Mucosa of descending colon (tissue), 3 donors: Measurements from ENCODE around the gene BUB3. TPM values are rescaled to one million over a fixed set of nuclear protein-coding genes. Genes with fewer than 3 reads are reported as not detected.

Source experiments
- ATAC-seq: fragments of 200-7000 bp; cut with Tn5 transposase; one replicate; pipeline ENCODE4 v1.9.1; 2020; ENCODE audit warnings: mild to moderate bottlenecking, moderate library complexity
- DNase-seq, 3 donors: peaks; one replicate each; pipeline ENCODE4 v3.0.0-alpha.2; 2020
- H3K36me3 ChIP-seq: fragments of 200-600 bp; one replicate; pipeline ENCODE4 v1.8.0; 2021; ENCODE audit warnings: low read depth, mild to moderate bottlenecking
- H3K4me1 ChIP-seq: fragments of 200-600 bp; one replicate; pipeline ENCODE4 v1.8.0; 2021; ENCODE audit warnings: low read depth, mild to moderate bottlenecking
- H3K4me3 ChIP-seq: fragments of 200-600 bp; one replicate; pipeline ENCODE4 v1.8.0; 2021; ENCODE audit warnings: mild to moderate bottlenecking
- H3K9me3 ChIP-seq: fragments of 200-600 bp; one replicate; pipeline ENCODE4 v1.8.0; 2021; ENCODE audit warnings: mild to moderate bottlenecking
- intact Hi-C, 2 donors: fragments of 100-400 bp; cut with DNase I in 1 of 2; cut with micrococcal nuclease in 1 of 2; formaldehyde crosslinking; loops; one replicate each; pipeline versions ENCODE4 v1.11.0 to v1.11.1; 2022; cut with DNase I, micrococcal nuclease
- total RNA-seq, 3 donors: library from RNA; stranded (reverse); fragmentation: NEBNext Ultra II Directional in 2 of 3; extraction: Animal tissue kit (Norgen Biotek cat#: 25700) in 2 of 3; gene quantifications; one replicate each; pipeline versions ENCODE4 v1.2.1 to v1.2.4, GENCODE V29; 2021 to 2023
- TF ChIP-seq, protein P1 (sequence below): fragments of 200-600 bp; IDR thresholded peaks from one replicate; pipeline ENCODE4 v1.8.0; 2022; ENCODE audit warnings: antibody characterized with exemption, mild to moderate bottlenecking
- donor health status: DM: no; HTN: no; CAD: no; lungs with moderate emphysema.
- donor health status: DM: no; HTN: no; CAD: no.
- donor health status: DM: no; HTN: yes; CAD: no.

Gene BUB3
- total RNA-seq, 3 donors from 2014 or later, result 65.0 to 81.1 (median 68.4) TPM

DNA sequence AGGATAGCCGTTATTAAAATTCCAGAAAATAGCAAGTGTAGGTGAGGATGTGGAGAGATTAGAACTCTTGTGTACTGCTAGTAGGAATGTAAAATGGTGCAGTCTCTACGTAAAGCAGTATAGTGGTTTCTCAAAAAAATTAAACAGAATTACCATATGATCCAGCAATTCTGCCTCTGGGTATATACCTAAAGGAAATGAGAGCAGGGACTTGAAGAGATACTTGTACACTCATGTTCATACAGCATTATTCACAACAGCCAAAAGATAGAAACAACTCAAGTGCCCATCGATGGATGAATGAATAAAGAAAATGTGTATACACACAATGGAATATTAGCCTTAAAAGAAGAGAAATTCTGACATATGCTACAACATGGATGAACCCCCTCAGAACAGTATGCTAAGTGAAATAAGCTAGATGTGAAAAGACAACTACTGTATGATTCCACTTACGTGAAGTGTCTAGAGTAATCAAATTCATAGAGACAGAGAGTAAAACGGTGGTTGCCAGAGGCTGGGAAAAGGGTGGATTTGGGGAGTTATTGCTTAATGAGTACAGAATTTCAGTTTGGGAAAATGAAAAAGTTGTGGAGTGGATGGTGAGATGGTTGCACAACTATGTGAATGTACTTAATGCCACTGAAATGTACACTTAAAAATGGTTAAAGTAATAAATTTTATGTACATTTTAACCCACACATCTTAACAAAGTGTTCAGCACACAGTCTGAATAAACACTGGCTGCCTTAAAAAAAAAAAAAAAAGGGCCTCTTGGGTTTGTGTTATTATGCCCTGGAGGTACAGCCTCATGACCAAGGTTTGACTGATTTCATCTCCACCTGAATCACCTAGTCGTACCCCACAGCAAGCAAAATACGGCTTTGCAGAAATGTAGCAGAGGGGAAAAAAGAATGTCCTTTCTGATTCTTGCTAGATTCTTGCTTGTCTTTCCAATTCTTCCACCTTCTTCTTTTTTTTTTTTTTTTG is 26.2 kb downstream of the BUB3 start:
- Histone ChIP-seq H3K36me3 (no peaks in the 10 kb centered on the region), H3K9me3 (peaks cover 25% of the 10 kb centered on the region), H3K4me1 (no peaks in the 10 kb centered on the region), H3K4me3 (no peak overlapping the region)
- intact Hi-C loops, result no loop called here
- ATAC-seq (no peak), DNase-seq (no peak)
- TF ChIP-seq, protein P1, sequence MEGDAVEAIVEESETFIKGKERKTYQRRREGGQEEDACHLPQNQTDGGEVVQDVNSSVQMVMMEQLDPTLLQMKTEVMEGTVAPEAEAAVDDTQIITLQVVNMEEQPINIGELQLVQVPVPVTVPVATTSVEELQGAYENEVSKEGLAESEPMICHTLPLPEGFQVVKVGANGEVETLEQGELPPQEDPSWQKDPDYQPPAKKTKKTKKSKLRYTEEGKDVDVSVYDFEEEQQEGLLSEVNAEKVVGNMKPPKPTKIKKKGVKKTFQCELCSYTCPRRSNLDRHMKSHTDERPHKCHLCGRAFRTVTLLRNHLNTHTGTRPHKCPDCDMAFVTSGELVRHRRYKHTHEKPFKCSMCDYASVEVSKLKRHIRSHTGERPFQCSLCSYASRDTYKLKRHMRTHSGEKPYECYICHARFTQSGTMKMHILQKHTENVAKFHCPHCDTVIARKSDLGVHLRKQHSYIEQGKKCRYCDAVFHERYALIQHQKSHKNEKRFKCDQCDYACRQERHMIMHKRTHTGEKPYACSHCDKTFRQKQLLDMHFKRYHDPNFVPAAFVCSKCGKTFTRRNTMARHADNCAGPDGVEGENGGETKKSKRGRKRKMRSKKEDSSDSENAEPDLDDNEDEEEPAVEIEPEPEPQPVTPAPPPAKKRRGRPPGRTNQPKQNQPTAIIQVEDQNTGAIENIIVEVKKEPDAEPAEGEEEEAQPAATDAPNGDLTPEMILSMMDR, result no peak

DNA sequence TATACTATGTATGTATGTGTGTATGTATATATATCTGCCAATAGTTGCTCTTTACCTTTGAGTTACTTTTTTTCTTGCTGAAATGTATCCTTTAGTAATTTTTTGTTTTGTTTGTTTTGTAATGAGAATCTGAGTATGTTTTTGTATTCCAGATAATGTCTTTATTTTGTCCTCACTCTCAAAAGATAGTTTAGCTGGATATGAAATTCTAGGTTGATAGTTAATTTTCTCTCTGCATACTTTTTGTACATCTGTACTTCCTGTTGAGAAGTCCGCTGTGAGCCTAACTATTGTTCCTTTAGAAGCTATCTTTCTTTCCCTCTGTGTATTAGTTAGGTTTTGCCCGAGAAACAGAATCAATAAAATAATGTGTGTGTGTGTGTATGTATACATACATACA is 29.5 kb downstream of the BUB3 start:
- ATAC-seq (no peak), DNase-seq (no peak)
- TF ChIP-seq, protein P1, result no peak
- intact Hi-C loops, result no loop called here
- H3K4me1 ChIP-seq, result no peaks in the 10 kb centered on the region
- H3K4me3 ChIP-seq, result no peak overlapping the region
- peaks cover 25% of the 10 kb centered on the region for H3K9me3 ChIP-seq
- H3K36me3 ChIP-seq, result no peaks in the 10 kb centered on the region

DNA sequence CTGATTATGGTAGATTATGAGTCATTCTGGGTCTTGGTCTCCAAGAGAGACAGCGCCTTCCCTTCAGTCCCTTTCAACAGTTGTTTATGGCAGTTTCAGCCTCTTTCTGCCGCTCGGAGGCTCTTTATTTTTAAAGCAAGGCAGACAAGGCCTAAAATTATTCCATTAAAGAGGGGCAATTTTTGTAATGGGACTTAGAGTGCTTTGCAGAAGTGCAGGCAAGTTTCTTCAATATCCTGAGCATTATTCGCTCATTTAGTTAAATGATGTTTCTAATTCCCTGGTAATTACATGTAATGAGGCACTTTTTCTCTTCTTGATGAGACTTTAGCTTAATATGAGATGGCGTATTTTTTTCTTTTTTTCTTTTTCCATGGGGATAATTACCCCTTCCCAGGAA is 33.6 kb downstream of the BUB3 start:
- intact Hi-C loops, result no loop called here
- Histone ChIP-seq H3K9me3 (peaks cover 21% of the 10 kb centered on the region), H3K4me3 (no peak overlapping the region), H3K4me1 (no peaks in the 10 kb centered on the region), H3K36me3 (no peaks in the 10 kb centered on the region)
- DNase-seq (no peak), ATAC-seq (no peak)
- TF ChIP-seq, protein P1, result no peak

DNA sequence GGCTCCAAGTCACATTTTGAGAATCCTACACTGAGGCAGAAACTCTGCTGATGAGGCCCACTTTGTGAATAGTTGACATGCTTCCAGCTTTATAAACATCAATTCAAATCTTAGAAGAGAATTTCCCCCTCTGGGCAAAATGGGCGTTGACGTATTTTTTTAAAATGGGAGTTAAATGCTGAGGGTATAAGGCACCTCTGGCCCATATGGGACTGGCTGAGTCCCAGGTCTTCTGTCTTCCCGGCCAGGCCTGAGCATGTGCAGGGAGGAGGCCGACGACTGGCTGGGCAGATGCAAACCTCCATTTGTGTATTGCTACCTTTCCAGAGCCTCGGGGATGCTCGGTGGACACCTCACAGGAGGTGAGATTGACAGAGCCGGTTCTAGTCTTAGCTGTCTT is 37.7 kb downstream of the BUB3 start:
- DNase-seq, result no peak
- H3K4me1 ChIP-seq, result no peaks in the 10 kb centered on the region

DNA sequence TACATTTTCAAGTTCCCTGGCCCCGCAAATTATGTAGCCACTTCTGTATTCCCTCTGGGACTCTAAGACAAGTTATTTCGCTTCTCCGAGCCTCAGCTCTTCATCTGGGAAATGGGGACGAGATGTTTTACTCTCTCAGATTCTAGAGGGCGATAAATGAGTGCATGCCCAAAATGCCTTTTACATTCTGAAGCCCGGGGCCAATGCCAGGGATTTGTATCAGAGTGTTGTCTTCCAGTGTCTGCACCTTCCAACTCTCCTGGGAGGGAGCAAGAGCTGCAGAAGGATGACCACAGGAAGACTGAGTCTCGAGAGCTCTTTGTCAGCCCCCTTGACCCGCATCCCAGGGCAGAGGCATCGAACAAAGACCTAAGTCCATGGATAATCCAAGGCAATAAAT is 39.9 kb downstream of the BUB3 start:
- no peak for DNase-seq
- H3K4me1 ChIP-seq, result no peaks in the 10 kb centered on the region
- TF ChIP-seq, protein P1, result no peak
- no peak overlapping the region for H3K4me3 ChIP-seq
- no peak for ATAC-seq
- H3K36me3 ChIP-seq, result no peaks in the 10 kb centered on the region
- no peaks in the 10 kb centered on the region for H3K9me3 ChIP-seq
- intact Hi-C loops, result no loop called here

More for the DNA sequence above, 37.7 kb downstream of the BUB3 start:
- intact Hi-C loops, result no loop called here
- Histone ChIP-seq H3K4me3 (no peak overlapping the region), H3K9me3 (no peaks in the 10 kb centered on the region), H3K36me3 (no peaks in the 10 kb centered on the region)
- TF ChIP-seq, protein P1, result no peak
- ATAC-seq, result no peak
